Peyer's patch (tissue), 4 donors: ENCODE measurements around the gene OVCH2.

Source experiments
- CTCF ChIP-seq, 6 experiments: fragments of 450-650 bp in 4 of 6; fragments of 200-600 bp in 2 of 6; sonication (generic) in 1 of 6; IDR thresholded peaks; one replicate each; pipeline ENCODE4 v1.5.1; 2017 to 2019; ENCODE audit warnings: antibody characterized with exemption in 6 of 6, mild to moderate bottlenecking in 3 of 6, moderate library complexity in 1 of 6
- POLR2A ChIP-seq, 2 donors: fragments of 450-650 bp; IDR thresholded peaks; one replicate each; pipeline ENCODE4 v1.5.1; 2017; ENCODE audit warnings: antibody characterized with exemption in 2 of 2, mild to moderate bottlenecking in 2 of 2, moderate library complexity in 2 of 2

DNA sequence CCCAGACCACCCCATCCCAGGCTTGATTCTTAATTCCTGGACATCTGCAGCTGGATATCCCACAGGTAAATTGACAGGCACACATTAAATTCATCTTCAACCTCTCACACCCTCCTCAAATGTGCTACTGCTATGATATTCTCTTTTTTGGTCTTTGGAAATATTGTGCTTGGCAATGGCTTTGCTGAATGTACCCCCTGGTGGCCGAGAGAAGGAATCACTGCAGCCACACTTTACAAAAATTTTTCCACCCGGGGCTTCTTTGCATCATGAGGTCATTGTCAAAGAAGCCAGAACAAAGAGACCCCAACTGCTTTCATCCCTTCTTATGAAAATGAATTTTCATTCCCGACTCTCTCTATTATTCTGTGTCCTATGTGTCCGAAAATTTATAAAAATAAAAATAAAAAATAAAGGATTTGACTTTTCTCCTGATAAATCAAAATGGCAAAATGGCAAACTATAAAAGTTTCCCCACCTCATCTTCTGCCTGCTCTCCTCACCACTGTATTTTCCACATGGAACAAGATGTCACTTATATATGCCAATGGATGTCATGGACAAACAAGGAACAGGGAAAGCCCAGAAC, 17.9 kb downstream of the OVCH2 start:
- TF ChIP-seq CTCF (IDR thresholded peaks at IDR 0.05) (peak; percentile 52 to 73 (median 68)), POLR2A (IDR thresholded peaks at IDR 0.05) (no peak)
